Activated CD4-positive, CD25-positive, alpha-beta regulatory T cell treated with anti-CD3 and anti-CD28 coated beads, Interleukin-2, amount 50 U/mL, for 72 hours (primary cell): ENCODE data around the gene CADM1.

Source experiments
- DNase-seq: peaks from one replicate; pipeline ENCODE4 v3.0.0; 2021

Gene CADM1

DNA sequence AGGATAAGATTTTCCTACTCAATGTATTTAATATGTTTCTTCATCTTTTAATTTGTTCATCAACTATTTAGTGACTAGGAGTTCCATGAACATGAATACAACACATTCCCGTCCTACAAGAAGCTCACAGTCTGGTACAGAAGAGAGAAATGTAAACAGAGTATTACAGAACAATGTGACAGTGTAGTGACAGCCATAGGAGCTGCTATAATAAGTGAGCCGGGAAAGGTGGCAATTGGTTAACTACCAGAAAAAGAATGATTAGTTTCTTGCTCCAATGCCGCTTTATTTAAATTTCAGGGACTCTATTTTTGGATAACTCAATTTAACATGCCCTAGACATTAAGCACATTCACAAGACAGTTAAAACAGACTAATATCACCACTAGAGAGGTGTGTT is 192.3 kb downstream of the CADM1 start:
- DNase-seq: no peak

DNA sequence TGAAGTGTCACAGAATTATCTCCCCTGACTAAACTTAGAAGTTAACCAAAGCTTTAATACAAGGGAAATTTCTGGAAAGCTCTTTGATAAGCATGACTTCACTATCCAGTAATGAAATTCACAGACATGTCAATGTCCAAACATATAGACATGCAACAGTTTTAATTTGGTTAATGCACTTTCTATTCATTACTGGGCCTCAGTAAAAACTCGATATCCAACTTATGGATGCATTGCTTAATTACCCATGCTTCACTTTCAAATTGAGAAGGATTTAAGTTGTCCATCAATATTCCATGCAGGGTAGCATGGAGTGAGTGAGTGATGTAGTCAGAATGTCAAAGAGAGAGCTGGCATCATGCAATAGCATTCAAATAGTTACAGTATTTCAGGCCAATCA is 197.5 kb downstream of the CADM1 start:
- DNase-seq: no peak

DNA sequence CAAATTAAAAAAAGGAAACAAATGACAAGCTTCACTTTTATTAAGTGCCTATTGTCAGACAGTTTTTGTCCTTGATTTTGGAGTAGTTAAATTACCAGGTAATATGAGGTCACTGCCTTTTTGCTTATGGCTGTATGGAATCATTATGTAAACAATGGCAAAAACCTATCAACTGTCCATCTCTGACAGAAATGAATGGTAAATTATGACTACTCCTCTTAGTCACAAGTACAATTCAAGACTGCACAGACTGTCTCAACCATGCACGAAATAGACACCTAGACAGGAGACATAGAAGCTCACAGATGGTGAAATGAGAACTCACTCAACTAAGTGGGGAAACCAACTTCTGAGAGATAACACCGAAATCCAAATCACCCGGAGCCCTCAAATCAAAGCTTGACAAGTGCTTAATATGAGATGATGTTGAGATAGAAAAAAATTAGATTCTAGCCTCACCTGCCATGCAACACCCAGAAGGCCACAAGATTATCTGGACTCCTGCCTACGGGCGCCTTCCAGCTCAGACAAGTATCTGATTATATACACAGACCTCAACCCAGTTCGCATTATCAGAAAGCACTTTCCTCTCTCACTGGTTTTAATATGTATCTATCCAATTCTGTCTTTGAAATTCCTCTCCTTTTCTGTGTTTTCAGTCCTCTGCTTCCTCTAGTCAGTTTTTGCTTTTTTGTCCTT is 199.3 kb downstream of the CADM1 start:
- DNase-seq: no peak

DNA sequence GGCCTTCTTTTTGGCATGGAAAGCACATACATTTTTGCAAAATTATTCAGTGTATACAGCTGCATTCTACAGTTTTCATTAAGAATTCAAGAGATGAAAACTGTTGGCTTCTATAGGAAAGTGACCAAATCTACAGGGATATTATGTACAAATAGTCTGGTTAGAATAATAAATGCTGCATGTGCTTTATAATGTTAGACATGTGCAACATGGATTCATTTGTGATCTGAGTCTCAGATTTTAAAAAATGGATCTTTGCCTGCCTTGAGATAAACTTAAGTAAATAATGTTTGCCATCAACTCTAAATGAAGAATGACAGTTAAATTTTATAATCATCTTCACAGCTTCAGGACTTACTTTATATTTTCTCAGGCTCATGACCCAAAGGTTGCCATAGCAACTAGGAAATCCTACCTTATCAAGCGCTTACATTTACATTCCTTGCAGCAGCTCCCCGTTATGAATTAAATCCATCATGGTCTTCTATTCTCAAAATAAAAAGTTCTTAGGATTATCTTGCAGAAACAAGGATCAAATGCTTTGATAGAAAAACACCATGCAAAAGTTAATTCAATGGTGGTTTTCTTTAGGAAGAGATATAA is 200.2 kb downstream of the CADM1 start:
- no peak for DNase-seq

DNA sequence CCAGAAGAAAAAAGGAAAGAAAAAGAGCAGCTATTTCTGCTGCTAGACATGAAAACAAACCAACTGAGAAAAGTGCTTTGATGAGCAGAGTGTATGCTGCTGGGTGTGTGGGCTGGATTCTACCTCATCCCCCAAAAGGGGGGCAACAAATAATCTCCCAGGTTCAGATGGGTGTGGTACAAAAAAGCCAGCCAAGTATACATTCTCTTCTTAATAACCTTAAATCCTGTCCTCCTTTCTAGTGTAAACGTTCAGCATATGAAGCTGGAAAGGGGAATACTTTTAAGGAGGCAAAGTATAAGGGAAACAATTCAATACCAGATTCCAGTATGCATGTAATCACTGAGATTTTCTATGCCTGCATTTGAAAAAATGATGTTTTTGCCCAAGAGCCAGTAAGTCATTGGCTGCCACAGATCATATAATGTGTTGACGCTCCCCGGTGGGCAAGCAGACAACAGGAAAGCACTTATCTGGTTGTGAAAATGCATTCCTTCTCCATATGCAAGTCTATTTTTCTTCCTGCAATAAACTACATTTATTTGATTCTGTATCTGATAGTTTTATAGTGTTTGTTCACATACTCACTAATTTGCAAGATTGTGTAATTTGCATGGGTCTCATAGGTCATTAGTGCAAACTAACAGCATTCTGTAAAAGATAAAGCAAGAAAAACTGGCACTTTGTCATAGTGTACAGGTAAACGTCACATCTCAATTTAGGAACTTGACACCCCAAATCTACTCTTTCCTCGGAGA is 201.1 kb downstream of the CADM1 start:
- no peak for DNase-seq

DNA sequence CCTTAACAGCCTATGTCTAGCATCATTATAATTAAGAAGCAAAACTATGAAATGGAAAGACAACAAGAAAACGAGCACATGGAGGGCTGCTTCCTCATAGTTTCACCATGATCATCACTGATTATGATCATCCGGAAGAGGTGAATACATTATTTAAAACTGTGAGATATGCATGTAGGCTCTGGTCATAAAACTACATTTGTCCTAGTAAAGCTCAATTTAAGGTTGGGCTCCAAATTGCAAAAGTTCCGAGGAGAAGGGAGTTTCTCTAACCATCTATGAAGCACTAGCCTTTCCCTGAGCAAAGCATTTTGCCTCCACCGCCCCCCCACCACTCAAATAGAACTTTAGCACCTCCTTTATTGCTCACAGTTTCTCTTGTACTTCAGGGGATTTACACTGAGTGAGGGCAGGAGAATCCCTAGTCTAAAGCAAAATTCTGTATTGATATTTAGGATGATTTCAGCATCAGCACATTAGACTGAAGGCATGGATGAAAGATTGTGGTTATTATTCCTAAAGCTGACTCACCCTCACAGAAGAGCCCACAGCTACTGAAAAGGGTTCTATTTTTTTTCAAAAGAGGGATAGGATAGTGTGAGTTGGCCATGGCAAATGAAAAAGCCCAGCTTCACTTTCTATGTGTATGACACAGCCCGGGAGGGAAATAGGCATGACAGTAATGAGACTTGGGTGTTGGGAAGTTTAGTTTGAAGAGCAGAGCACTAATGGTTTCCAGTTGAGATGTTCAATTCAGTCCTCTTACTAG is 203.4 kb downstream of the CADM1 start:
- DNase-seq: no peak

DNA sequence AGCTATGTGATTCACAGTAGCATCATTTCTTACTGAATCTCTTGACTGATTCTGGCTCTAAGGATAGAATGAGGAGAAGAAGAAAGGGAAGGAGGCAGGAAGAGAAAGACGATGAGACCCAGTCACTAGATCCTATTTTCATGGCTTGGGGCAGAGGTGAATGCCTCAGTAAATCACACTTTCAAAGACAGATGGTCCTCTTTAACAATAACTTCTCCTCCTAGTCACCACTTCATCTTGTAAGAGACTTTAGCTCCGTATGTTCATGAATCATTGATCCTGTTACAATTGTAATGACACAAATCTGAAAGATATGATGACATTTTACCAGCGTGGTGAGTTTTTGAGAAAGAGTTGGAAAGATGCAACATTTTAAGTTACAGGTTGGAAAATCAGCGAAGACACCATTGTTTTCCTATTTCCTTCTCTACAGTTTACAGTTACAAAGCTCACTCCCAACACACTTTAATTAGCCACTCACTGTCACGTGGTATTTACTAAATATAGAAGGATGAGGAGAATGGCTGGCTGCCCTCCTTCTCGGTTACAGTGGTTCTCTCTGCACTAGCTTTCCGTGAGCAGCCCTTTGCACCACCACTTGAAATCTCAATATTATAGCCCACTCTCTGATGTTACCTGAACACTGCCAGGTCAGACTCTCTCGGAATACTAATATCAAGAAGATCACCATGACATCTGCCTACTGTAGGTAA is 205.8 kb downstream of the CADM1 start:
- no peak for DNase-seq

DNA sequence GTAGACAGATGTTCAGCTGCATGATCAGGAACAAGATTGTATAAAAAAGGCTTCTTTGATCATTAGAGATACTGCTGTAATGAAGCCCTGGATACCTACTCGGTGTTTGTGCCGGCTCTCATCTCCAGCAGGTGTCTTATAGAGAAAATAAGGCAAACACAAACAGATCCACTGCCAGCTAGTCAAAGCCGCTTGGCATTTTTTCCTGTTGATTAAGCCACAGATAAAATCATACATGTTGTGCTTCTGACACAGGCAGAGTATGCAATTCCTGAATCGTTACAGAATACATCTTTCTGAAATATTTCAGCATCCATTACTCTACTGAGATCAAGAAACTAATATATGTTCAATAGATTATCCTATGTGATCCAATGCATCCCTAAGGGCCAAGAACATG is 206.9 kb downstream of the CADM1 start:
- DNase-seq: no peak

DNA sequence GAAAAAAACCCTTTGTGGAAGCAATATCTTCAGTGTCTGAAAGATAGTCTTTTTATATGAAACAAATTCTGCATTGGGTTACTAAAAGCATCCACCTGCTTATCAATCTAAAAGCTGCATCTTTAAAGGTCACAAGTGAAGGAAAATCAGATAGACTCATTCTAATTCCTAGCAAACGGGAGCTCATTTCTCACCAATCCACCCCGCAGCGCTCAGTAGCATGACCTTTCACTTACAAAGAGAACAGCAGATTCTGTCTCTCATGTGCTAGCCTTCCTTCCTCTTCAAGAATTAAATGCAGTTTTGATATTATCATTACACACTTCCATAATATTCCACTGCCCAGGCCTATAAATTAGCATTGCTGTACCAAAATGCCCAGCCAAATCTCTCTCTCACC is 212.9 kb downstream of the CADM1 start:
- no peak for DNase-seq

DNA sequence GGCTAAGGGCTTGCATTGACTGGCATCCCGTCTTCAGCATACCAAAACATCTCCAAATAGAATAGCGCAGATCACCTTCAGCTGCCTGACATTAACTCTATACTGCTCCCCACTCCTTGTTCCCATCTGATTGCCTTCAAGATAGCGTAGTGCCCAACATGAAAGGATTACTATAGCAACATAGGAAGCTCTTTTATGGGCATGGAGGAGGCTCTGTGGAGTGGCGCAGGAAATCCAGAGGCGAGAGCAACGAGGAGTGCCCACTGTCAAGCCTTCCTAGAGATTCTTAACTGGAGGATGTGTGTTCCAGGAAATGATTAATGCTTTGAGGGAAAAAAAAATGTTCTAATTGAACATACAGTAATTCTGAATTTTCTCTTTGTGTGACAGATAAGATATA is 213.3 kb downstream of the CADM1 start:
- DNase-seq: no peak

DNA sequence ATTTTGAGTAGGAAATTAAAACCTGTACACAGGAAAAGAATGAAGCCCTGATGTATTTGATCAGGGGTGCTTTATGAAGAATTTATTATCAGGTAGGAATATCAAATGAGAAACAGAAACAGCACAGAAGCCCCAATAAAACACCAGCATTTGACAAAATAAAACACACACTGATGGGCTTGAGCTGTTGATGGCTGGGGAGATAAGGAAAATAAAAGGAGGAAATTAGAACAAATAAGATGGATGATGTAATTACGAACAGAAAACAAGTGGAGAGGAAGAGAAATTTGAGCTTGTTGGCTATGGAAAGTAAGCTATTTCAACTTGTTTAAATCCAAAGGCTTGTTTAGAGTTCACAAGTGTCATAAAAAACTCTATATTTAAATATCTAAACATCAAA is 213.7 kb downstream of the CADM1 start:
- DNase-seq: no peak

DNA sequence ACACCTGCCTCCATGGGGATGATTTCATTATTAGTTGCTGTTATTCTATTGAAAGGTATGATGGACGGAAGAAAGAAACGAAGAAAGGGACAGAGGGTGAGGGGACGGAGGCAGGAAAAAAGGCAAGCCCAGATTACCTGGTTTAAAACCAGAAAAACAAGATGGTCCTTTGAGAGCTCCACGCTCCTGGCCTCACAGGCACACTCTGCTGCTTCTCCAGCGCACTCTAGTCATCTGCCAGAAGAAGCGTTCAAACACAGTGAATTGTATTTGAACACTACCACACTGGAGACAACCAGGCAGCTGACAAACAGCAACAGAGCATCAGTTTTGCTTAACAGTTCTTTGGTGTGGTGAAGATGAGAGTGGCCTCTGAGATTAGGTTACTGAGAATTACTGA is 216.9 kb downstream of the CADM1 start:
- no peak for DNase-seq

DNA sequence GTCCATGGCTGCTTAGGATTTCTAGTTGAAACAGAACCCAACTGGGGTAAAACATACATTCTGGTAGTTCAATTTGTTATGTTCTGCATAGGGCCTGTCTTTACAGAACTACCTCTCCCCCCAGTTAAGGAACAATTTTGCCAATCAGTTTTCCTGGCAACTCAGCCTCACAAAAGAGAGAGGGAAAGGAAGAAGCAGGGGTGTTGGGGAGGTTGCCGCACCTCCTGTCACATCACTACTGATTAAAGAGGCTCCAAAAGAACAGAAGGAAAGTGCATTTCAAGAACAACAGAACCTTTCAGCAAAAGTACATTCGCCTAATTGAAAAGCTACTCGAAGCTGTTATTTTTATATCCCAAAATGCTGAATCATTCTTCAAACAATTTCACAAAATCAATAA is 217.6 kb downstream of the CADM1 start:
- DNase-seq: no peak

DNA sequence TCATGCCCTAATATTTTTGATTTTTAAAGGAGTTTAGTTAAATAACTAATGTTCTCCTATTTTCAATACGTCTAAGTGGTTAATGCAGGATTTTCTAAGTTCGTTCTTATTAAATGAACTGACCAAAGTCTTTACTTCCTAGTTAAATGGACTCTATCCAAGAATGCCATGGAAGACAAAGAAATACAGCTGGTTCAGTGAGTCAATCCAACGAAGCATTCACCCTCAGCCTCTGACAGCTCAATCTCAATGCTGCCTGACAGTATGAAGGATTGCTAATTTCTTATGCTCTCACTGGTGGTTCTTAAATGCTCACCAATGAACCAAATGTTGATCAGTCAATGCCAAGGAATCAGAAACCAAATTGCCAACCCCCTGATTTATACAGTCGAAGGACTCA is 219.4 kb downstream of the CADM1 start:
- no peak for DNase-seq

DNA sequence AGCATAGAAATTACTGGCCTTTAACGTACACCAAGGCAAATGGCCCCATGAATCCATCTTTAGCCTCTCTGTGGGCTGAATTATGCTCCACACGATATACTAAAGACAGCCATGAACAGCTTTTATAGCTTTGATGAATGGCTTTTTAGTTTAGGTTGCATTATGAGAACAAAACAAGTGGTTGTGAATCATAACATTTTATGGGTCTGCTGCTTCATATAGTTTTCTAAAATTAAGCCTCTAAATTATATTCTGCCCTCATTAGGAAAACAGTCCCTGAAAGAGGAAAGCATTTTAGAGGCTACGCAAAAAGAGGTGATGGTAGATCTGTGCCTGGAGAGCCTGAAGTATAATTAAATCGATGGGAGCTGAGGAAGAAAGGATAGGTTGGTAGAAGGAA is 221.3 kb downstream of the CADM1 start:
- no peak for DNase-seq

DNA sequence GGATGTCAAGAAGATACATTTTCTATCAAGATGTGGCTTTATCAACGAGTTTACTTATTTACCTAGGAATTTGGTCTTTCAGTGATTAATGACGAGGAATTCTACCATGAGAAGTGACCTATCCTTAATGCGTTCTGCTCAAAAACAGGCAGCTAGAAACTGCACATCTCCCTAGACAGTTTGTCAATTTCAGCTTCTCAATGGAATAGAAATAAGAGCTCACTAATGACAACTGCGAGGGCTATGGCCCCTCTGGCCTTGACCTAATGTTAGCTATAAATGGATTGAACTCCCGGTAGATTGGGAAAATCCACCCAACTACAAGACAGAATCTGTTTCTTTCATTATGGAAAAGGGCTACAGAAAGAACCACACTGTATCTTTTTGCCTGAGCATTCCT is 223.4 kb downstream of the CADM1 start:
- DNase-seq: no peak

DNA sequence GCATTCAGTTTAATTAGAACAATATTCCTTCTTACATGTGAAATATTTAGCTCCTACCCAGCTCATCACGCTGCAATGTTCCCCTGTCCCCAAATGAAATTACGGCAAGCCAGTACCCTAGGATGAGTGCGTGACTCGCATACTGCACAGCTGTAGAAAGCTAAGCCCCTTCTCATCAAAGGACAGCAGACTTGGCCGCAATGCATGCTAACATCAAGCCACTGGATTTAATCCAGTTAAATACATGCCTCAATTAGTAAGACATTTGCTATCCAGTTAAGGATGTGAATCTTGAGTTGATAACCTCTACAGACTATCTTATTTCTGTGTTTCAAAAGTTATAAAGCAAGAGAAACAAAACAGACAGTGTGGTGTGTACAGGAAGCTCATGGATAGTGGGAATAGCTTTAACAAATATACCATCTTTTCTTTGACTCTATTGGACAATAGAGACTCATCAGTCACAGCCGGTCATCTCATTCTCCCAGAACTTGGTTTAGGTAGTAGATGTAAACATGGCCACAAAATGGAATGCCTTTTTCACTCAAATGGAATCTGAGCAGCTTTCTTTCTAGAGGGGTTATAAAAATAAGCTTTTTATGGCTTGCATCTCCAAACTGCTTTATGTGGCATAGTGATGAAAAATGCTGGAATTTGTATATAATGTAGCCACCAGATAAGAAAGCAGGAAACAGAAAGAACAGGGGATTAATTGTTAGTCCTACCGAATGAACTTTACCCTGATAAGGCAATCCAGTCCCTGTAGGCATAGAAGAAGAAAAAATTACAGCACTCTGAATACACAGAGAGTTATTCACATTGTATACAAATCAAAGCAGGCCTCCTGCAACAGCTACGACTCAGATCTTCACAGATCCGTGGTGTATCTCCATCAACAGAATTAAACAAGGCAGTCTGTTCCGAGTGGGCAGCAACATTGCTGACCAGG is 224.1 kb downstream of the CADM1 start:
- DNase-seq: no peak

DNA sequence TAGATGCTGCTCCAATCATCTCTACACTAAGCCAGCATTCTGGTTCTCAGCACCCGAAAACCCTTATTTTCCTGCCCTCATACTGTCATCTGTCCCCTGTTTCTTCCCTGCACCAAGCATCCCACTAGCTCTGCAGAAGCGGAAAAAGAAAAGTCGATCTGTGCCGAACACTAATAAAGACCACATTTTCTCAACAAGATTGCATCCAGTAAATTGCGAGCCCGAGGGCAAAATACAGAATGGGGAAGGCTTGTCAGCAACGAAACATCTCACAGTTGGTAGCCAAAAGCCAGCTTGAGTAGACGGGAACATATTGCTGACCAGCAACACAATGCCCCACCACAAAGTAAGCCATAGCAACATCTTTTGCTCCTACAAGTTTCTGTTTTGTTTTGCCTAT is 227.4 kb downstream of the CADM1 start:
- DNase-seq: no peak

DNA sequence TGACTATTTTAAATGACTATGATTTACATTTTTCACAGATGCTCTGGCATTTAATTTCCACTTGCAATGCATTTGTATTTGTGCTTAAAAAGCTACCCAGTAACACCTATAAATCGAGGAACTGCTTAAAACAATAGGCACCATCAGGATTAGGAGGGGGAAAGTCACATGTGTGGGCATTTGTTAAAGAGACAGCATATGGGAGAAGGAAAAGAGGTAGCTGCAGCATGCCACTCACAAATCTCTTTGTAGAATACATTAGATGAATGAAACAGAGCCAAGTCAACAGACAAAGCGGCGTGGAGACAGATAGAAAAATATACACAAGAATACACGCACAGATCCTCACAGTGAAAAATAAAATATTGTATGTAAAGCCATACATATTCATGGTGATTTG is 228.0 kb downstream of the CADM1 start:
- no peak for DNase-seq

DNA sequence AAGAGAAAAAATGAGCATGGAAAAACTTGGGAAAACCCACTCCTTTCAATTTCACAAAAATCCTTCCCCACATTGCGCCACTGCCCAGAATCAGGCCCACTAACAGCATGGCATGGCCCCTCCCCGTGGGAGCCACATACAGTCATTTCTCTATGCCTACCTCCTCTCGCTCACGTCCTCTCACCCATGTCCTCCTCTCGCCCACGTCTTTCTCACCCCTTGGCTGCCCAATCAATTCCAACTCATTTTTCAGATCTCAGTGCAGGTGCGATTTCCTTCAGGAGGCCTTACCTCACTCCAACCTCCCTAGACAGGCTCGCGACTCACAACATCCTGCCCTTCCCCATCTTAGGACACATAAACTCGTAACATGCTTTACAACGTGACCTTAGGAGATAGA is 229.2 kb downstream of the CADM1 start:
- DNase-seq: no peak

DNA sequence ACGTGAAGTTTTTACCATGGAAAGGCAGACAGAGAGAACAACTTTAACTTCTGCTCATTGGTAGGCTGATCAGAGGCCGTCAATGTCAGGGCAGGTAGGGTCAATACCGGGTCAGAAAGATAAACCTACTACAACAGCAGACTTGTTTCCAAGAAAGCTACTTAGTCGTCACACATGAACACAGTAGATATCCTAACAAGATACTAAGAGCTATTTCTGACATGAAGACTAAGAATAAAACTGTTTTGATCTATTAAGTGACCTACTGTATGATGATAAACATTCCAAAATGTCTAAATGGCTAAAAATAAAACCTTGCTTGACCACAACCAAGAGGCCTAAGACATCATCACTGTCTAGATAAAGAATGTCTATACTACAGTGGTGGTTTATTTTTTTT is 231.3 kb downstream of the CADM1 start:
- no peak for DNase-seq

DNA sequence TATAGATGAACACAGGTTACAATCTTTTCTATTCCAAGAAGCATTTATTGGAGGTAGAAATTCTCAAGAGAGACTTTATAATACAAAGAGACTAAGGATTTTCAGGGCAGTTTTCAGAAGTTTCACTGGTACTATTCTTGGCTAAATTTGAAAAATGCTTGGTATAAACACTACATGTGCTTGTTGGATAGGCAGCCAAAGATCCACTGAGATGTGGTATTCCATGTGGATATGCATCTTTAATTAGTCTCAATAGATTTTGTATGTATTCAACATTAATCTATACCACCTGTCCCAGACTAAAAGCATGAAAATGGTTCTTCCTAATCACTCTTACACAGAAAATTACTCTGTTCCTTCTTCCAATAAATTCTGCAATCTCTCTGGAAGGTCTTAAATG is 232.6 kb downstream of the CADM1 start:
- no peak for DNase-seq
